ENCODE data around the gene PTPMT1.
A peak's percentile ranks its signal among the peaks of the same experiment; 100 is the strongest.
"Not testable (repeated sequence)": the region's sequence is repeated elsewhere in the genome, so short reads cannot be mapped to it uniquely, and the experiment has no call there.

PTPMT1 gene

GRCh38 chr11:47530721-47531120 is 34.7 kb upstream of the PTPMT1 start:
- not testable (repeated sequence) for H3K27ac ChIP-seq (ENCODE audit: low read depth, low read length); H2AFZ ChIP-seq (ENCODE audit: low read length, unreplicated experiment); H3K27me3 ChIP-seq (ENCODE audit: insufficient read depth, low read length); H3K36me3 ChIP-seq (ENCODE audit: insufficient read depth, low read length); H3K4me3 ChIP-seq (ENCODE audit: low read depth, low read length)
- peaks cover 27% of the 10 kb centered on the region for H3K4me1 ChIP-seq (ENCODE audit: control insufficient read depth, insufficient read depth, low read length, unreplicated experiment)
- peaks cover 98% of the 10 kb centered on the region for H3K79me2 ChIP-seq (ENCODE audit: control insufficient read depth, insufficient read depth, low read length, unreplicated experiment)

- Histone ChIP-seq H3K27ac (ENCODE audit: low read depth, low read length) (no peak overlapping the region), H3K4me1 (ENCODE audit: control insufficient read depth, insufficient read depth, low read length, unreplicated experiment) (peaks cover 24% of the 10 kb centered on the region), H3K4me3 (ENCODE audit: low read depth, low read length) (no peak overlapping the region), H3K79me2 (ENCODE audit: control insufficient read depth, insufficient read depth, low read length, unreplicated experiment) (peaks cover 98% of the 10 kb centered on the region), H3K36me3 (ENCODE audit: insufficient read depth, low read length) (no peaks in the 10 kb centered on the region), H2AFZ (ENCODE audit: low read length, unreplicated experiment) (no peak overlapping the region), H3K27me3 (ENCODE audit: insufficient read depth, low read length) (no peaks in the 10 kb centered on the region)
Measured at GRCh38 chr11:47531666-47532065, 33.7 kb upstream of the PTPMT1 start.

- no peaks in the 10 kb centered on the region for H3K36me3 ChIP-seq (ENCODE audit: insufficient read depth, low read length)
- H3K27ac ChIP-seq (ENCODE audit: low read depth, low read length), result peak overlapping the region; percentile 64
- peaks cover 24% of the 10 kb centered on the region for H3K4me1 ChIP-seq (ENCODE audit: control insufficient read depth, insufficient read depth, low read length, unreplicated experiment)
- H3K27me3 ChIP-seq (ENCODE audit: insufficient read depth, low read length), result no peaks in the 10 kb centered on the region
- no peak overlapping the region for H2AFZ ChIP-seq (ENCODE audit: low read length, unreplicated experiment)
- H3K4me3 ChIP-seq (ENCODE audit: low read depth, low read length), result no peak overlapping the region
- peaks cover 98% of the 10 kb centered on the region for H3K79me2 ChIP-seq (ENCODE audit: control insufficient read depth, insufficient read depth, low read length, unreplicated experiment)
Measured at GRCh38 chr11:47532597-47533213, 32.7 kb upstream of the PTPMT1 start.

GRCh38 chr11:47533690-47534151 is 31.7 kb upstream of the PTPMT1 start:
- Histone ChIP-seq H3K4me3 (ENCODE audit: low read depth, low read length) (no peak overlapping the region), H3K36me3 (ENCODE audit: insufficient read depth, low read length) (no peaks in the 10 kb centered on the region), H3K79me2 (ENCODE audit: control insufficient read depth, insufficient read depth, low read length, unreplicated experiment) (peaks cover 97% of the 10 kb centered on the region), H3K4me1 (ENCODE audit: control insufficient read depth, insufficient read depth, low read length, unreplicated experiment) (peaks cover 31% of the 10 kb centered on the region), H3K27ac (ENCODE audit: low read depth, low read length) (0 out of 2 replicates have a peak overlapping the region, but pooled peaks have one; percentile 33), H2AFZ (ENCODE audit: low read length, unreplicated experiment) (no peak overlapping the region), H3K27me3 (ENCODE audit: insufficient read depth, low read length) (no peaks in the 10 kb centered on the region)

GRCh38 chr11:47534704-47535251 is 30.6 kb upstream of the PTPMT1 start:
- H3K4me1 ChIP-seq (ENCODE audit: control insufficient read depth, insufficient read depth, low read length, unreplicated experiment), result peaks cover 41% of the 10 kb centered on the region
- no peak overlapping the region for H3K27ac ChIP-seq (ENCODE audit: low read depth, low read length)
- H3K36me3 ChIP-seq (ENCODE audit: insufficient read depth, low read length), result no peaks in the 10 kb centered on the region

GRCh38 chr11:47536915-47537314 is 28.5 kb upstream of the PTPMT1 start:
- no peak overlapping the region for H3K4me3 ChIP-seq (ENCODE audit: low read depth, low read length)
- no peaks in the 10 kb centered on the region for H3K36me3 ChIP-seq (ENCODE audit: insufficient read depth, low read length)
- peaks cover 87% of the 10 kb centered on the region for H3K79me2 ChIP-seq (ENCODE audit: control insufficient read depth, insufficient read depth, low read length, unreplicated experiment)
- no peak overlapping the region for H3K27ac ChIP-seq (ENCODE audit: low read depth, low read length)
- H3K27me3 ChIP-seq (ENCODE audit: insufficient read depth, low read length), result no peaks in the 10 kb centered on the region
- peaks cover 55% of the 10 kb centered on the region for H3K4me1 ChIP-seq (ENCODE audit: control insufficient read depth, insufficient read depth, low read length, unreplicated experiment)
- H2AFZ ChIP-seq (ENCODE audit: low read length, unreplicated experiment), result no peak overlapping the region

More at GRCh38 chr11:47534704-47535251, 30.6 kb upstream of the PTPMT1 start:
- Histone ChIP-seq H3K27me3 (ENCODE audit: insufficient read depth, low read length) (no peaks in the 10 kb centered on the region), H3K4me3 (ENCODE audit: low read depth, low read length) (no peak overlapping the region), H2AFZ (ENCODE audit: low read length, unreplicated experiment) (no peak overlapping the region), H3K79me2 (ENCODE audit: control insufficient read depth, insufficient read depth, low read length, unreplicated experiment) (peaks cover 97% of the 10 kb centered on the region)

GRCh38 chr11:47538741-47539565 is 26.4 kb upstream of the PTPMT1 start:
- Histone ChIP-seq H2AFZ (ENCODE audit: low read length, unreplicated experiment) (no peak overlapping the region), H3K4me1 (ENCODE audit: control insufficient read depth, insufficient read depth, low read length, unreplicated experiment) (peaks cover 40% of the 10 kb centered on the region), H3K27me3 (ENCODE audit: insufficient read depth, low read length) (no peaks in the 10 kb centered on the region), H3K79me2 (ENCODE audit: control insufficient read depth, insufficient read depth, low read length, unreplicated experiment) (peaks cover 88% of the 10 kb centered on the region), H3K4me3 (ENCODE audit: low read depth, low read length) (0 out of 2 replicates have a peak overlapping the region, but pooled peaks have one; percentile 51), H3K27ac (ENCODE audit: low read depth, low read length) (peak overlapping the region; percentile 52), H3K36me3 (ENCODE audit: insufficient read depth, low read length) (no peaks in the 10 kb centered on the region)

- Histone ChIP-seq H2AFZ (ENCODE audit: low read length, unreplicated experiment) (no peak overlapping the region), H3K4me3 (ENCODE audit: low read depth, low read length) (peak overlapping the region; percentile 51), H3K27ac (ENCODE audit: low read depth, low read length) (peak overlapping the region; percentile 52), H3K4me1 (ENCODE audit: control insufficient read depth, insufficient read depth, low read length, unreplicated experiment) (peaks cover 36% of the 10 kb centered on the region), H3K79me2 (ENCODE audit: control insufficient read depth, insufficient read depth, low read length, unreplicated experiment) (peaks cover 88% of the 10 kb centered on the region), H3K27me3 (ENCODE audit: insufficient read depth, low read length) (no peaks in the 10 kb centered on the region), H3K36me3 (ENCODE audit: insufficient read depth, low read length) (no peaks in the 10 kb centered on the region)
Measured at GRCh38 chr11:47539681-47540039, 25.7 kb upstream of the PTPMT1 start.

GRCh38 chr11:47541070-47541469 is 24.3 kb upstream of the PTPMT1 start:
- Histone ChIP-seq H3K27ac (ENCODE audit: low read depth, low read length) (peak overlapping the region; percentile 56; the same call in 1 of the 2 replicates), H2AFZ (ENCODE audit: low read length, unreplicated experiment) (no peak overlapping the region), H3K4me1 (ENCODE audit: control insufficient read depth, insufficient read depth, low read length, unreplicated experiment) (peaks cover 32% of the 10 kb centered on the region), H3K36me3 (ENCODE audit: insufficient read depth, low read length) (no peaks in the 10 kb centered on the region), H3K27me3 (ENCODE audit: insufficient read depth, low read length) (no peaks in the 10 kb centered on the region), H3K4me3 (ENCODE audit: low read depth, low read length) (no peak overlapping the region), H3K79me2 (ENCODE audit: control insufficient read depth, insufficient read depth, low read length, unreplicated experiment) (peaks cover 86% of the 10 kb centered on the region)

- Histone ChIP-seq H3K27me3 (ENCODE audit: insufficient read depth, low read length) (no peaks in the 10 kb centered on the region), H3K36me3 (ENCODE audit: insufficient read depth, low read length) (no peaks in the 10 kb centered on the region), H3K27ac (ENCODE audit: low read depth, low read length) (no peak overlapping the region), H3K79me2 (ENCODE audit: control insufficient read depth, insufficient read depth, low read length, unreplicated experiment) (peaks cover 87% of the 10 kb centered on the region), H2AFZ (ENCODE audit: low read length, unreplicated experiment) (no peak overlapping the region), H3K4me1 (ENCODE audit: control insufficient read depth, insufficient read depth, low read length, unreplicated experiment) (peaks cover 38% of the 10 kb centered on the region), H3K4me3 (ENCODE audit: low read depth, low read length) (no peak overlapping the region)
Measured at GRCh38 chr11:47545298-47545697, 20.1 kb upstream of the PTPMT1 start.
